Measurements from ENCODE around the gene ZFYVE27.

ZFYVE27 gene

GRCh38 chr10:97736902-97737769, at the start of gene ZFYVE27:
ZFYVE27 (plus strand) TSS chr10:97737128; CDS start chr10:97738478, 1,350 bp downstream.
- DNase-seq: peak; percentile 61 to 91

- DNase-seq: no peak
Observed at GRCh38 chr10:97687785-97688781, 48.8 kb upstream of the ZFYVE27 start.

- DNase-seq: no peak
Observed at GRCh38 chr10:97689559-97690020, 47.3 kb upstream of the ZFYVE27 start.

DNA sequence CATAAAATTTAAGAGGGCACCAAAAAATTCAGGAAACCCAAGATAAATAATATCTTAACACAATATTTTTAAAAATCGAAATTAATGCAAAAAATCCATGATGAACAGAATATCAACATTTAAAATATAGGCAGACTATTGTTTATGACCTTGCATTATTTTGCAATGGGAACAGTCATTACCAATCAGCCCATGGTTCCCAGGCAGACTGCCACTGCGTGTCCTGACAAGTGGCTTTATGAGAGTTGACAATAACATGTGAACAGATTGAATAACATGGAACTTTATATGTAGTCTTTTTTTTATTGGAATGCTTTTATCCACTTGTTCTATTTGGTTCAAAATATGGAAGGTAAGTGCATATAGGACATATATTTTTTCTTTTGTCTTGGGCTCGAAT, 46.8 kb upstream of the ZFYVE27 start:
- no peak for DNase-seq

DNA sequence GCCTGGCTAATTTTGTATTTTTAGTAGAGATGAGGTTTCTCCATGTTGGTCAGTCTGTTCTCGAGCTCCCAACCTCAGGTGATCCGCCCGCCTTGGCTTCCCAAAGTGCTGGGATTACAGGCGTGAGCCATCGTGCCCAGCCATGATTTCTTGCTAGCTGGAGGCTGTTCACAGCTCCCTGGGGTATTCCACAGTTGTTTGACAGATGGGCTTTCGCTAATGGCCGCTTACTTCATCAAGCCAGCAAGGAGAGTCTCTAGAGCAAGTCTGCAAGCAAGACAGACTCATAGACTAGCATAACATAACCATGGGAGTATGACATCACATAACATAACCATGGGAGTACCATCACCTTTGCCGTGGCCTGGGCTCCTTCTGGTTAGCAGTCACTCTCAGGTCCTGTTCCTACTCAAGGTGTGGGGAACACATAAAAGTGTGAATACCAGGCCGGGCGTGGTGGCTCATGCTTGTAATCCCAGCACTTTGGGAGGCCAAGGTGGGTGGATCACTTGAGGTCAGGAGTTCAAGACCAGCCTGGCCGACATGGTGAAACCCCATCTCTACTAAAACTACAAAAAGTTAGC, 38.8 kb upstream of the ZFYVE27 start:
- DNase-seq: peak in 1 of 2 experiments; percentile 12

- peak in 1 of 2 experiments; percentile 65 for DNase-seq
Observed at GRCh38 chr10:97701438-97702069, 35.4 kb upstream of the ZFYVE27 start.

DNA sequence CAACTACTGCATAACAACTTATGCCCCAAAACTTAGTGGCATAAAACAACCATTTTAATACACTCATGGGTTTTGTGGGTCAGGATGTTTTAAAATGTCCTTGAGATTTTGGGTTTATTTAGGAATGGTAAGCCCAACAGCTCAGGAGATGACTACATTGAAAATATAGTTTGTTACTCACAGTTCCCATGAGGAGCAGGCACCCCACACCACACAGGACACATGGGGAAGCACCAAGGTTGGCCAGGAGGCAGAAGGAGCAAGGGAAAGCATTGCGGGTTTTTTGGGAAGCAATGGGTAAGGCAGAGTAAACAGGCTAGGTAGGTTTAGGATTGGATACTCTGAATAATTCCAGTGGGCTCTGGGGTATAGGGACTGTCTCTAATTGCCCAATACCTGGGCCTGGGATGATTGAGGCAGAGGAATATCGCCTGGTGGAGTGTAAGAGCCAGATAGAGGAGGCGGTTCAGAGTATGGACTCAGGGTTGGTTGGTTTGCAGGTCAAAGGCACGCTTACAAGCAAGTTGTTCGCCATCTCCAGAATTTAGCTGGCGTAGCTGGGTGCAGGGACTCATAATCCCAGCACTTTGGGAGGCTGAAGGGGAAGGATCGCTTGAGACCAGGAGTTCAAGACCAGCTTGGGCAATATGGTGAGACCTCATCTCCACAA, 33.4 kb upstream of the ZFYVE27 start:
- no peak for DNase-seq

- no peak for DNase-seq
Observed at GRCh38 chr10:97704341-97704740, 32.6 kb upstream of the ZFYVE27 start.

- no peak for DNase-seq
Observed at GRCh38 chr10:97705006-97705670, 31.8 kb upstream of the ZFYVE27 start.

GRCh38 chr10:97707134-97707861, 29.6 kb upstream of the ZFYVE27 start:
- DNase-seq: no peak

- DNase-seq: no peak
Observed at GRCh38 chr10:97708167-97708566, 28.8 kb upstream of the ZFYVE27 start.

- no peak for DNase-seq
Observed at GRCh38 chr10:97708976-97709946, 27.7 kb upstream of the ZFYVE27 start.

- DNase-seq: no peak
Observed at GRCh38 chr10:97711640-97712572, 25.0 kb upstream of the ZFYVE27 start.

GRCh38 chr10:97713339-97713825, 23.5 kb upstream of the ZFYVE27 start, which contains the start of gene MARVELD1:
MARVELD1 (plus strand) TSS chr10:97713730; CDS start chr10:97713877, 147 bp downstream.
- DNase-seq: peak in 1 of 2 experiments; percentile 45

DNA sequence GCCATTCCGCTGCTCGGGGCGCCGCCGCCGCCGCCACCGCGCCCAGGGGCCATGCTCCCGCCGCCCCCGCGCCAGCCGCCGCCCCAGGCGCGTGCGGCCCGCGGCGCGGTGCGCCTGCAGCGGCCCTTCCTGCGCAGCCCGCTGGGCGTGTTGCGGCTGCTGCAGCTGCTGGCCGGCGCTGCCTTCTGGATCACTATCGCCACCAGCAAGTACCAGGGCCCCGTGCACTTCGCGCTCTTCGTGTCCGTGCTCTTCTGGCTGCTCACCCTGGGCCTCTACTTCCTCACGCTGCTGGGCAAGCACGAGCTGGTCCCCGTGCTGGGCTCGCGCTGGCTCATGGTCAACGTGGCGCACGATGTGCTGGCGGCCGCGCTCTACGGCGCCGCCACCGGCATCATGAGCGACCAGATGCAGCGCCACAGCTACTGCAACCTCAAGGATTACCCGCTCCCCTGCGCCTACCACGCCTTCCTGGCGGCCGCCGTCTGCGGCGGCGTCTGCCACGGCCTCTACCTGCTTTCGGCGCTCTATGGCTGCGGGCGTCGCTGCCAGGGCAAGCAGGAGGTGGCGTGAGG, 23.0 kb upstream of the ZFYVE27 start:
- DNase-seq: peak in 1 of 2 experiments; percentile 19

DNA sequence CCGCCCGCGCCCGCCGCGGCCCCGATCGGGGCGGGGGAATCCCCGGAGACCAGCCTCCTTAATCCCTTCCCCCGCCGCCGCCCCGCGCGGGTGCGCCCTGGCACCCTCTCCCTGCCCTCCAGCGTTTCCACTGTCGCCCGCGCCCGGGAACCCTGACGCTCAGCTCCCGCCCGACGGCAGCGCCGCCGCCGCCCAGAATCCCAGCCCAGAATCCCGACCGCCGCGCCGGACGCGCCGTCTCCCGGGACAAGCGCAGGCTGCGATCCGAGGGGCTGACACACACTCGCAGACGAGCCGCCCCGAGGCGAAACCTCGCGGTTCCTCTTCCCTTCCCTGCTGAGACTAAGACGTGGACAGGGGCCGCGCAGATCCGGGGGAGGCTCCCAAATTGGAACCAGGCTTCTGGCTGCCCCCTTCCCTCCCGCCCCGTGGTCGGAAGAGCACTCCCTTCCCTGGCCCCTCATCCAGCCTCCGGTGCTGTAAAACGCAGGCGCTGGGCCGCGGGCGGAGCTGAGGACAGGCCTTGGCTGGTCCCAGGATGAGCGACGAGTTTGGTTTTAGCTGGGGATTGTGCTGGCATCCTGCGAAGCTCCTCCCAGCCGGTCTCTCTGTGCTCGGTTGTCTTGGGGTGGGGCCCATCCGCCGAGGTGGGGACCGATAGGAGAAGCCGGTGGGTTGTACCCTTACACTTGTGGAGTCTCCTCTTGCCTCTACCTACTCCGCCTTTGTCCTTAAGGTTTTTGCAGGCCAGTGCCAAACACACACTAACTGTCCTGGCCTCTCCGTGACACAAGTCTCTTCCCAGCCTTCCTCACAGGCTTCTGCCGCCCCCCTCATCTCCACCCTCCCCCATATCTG, 22.3 kb upstream of the ZFYVE27 start:
- DNase-seq: peak in 1 of 2 experiments; percentile 22
